Keratinocyte (primary cell): ENCODE data around the gene CD28.

Source experiments
- EZH2 ChIP-seq: IDR thresholded peaks from one replicate; pipeline ENCODE4 v1.6.1; 2012; ENCODE audit warnings: inconsistent platforms, mild to moderate bottlenecking, low read length, moderate library complexity
- TF ChIP-seq, protein P1 (sequence below), 3 experiments: IDR thresholded peaks in 1 of 3; conservative IDR thresholded peaks in 1 of 3; optimal IDR thresholded peaks in 1 of 3; 2 replicates in 2 of 3; 3 replicates in 1 of 3; pipeline versions ENCODE3 to v1.5.1; 2011; ENCODE audit warnings: low read length in 3 of 3, mild to moderate bottlenecking in 3 of 3, moderate library complexity in 2 of 3, control low read depth in 1 of 3, inconsistent platforms in 1 of 3; ENCODE audit not compliant: insufficient read depth in 2 of 3; ENCODE audit errors: extremely low read depth in 1 of 3

DNA sequence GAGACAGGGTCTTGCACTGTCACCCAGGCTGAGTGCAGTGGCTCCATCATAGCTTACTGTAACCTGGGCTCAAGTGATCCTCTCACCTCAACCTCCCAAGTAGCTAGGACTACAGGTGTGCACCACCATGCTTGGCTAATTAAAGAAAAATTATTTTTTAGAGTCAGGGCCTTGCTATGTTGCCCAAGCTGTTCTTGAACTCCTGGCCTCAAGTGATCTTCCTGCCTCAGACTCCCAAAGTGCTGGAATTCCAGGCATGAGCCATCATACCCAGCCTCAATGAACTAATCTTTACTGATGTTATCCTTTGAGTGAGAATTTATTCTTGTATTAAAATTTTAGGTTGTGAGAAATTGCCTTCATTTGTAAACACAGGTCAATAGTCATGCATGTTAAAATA is 27.0 kb upstream of the CD28 start:
- TF ChIP-seq, protein P1, sequence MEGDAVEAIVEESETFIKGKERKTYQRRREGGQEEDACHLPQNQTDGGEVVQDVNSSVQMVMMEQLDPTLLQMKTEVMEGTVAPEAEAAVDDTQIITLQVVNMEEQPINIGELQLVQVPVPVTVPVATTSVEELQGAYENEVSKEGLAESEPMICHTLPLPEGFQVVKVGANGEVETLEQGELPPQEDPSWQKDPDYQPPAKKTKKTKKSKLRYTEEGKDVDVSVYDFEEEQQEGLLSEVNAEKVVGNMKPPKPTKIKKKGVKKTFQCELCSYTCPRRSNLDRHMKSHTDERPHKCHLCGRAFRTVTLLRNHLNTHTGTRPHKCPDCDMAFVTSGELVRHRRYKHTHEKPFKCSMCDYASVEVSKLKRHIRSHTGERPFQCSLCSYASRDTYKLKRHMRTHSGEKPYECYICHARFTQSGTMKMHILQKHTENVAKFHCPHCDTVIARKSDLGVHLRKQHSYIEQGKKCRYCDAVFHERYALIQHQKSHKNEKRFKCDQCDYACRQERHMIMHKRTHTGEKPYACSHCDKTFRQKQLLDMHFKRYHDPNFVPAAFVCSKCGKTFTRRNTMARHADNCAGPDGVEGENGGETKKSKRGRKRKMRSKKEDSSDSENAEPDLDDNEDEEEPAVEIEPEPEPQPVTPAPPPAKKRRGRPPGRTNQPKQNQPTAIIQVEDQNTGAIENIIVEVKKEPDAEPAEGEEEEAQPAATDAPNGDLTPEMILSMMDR (optimal IDR thresholded peaks at IDR 0.05 in 1 of 3, IDR thresholded peaks at IDR 0.05 in 1 of 3, conservative IDR thresholded peaks at IDR 0.05 in 1 of 3; ENCODE audit: extremely low read depth in 1 of 3, insufficient read depth in 2 of 3, low read length in 3 of 3), result no peak
- TF ChIP-seq EZH2, result no peak
